Breast epithelium (tissue), 3 donors: Measurements from ENCODE around the gene DNAJB1.

Experiments
- CTCF ChIP-seq, 3 donors: fragments of 450-650 bp; IDR thresholded peaks; one replicate each; pipeline ENCODE4 v1.5.1; 2016 to 2017; ENCODE audit warnings: antibody characterized with exemption in 3 of 3, mild to moderate bottlenecking in 3 of 3, moderate library complexity in 3 of 3
- POLR2A ChIP-seq: fragments of 450-650 bp; IDR thresholded peaks from one replicate; pipeline ENCODE4 v1.6.1; 2016; ENCODE audit warnings: antibody characterized with exemption, mild to moderate bottlenecking, moderate library complexity

- TF ChIP-seq CTCF (IDR thresholded peaks at IDR 0.05), result no peak
- TF ChIP-seq POLR2A, result no peak
Measured at GRCh38 chr19:14530005-14530348, 11.8 kb upstream of the DNAJB1 start.
